ENCODE results near the gene FAM174B.

The FAM174B gene

GRCh38 chr15:92670621-92671020, 15.0 kb upstream of the FAM174B start:
- no peak for TF ChIP-seq REST (IDR thresholded peaks at IDR 0.05; ENCODE audit: insufficient read depth in 1 of 2, low read depth in 2 of 2, low read length in 2 of 2)
- no peak for TF ChIP-seq FOXP2 (optimal IDR thresholded peaks at IDR 0.05; ENCODE audit: borderline replicate concordance, extremely low read depth, extremely low read length, insufficient read depth)
- TF ChIP-seq SIN3A (IDR thresholded peaks at IDR 0.05; ENCODE audit: borderline replicate concordance, insufficient read depth, low read length) = no peak
- no peak for TF ChIP-seq POLR2AphosphoS5 (IDR thresholded peaks at IDR 0.05; ENCODE audit: low read depth, low read length)
- TF ChIP-seq TAF1 (IDR thresholded peaks at IDR 0.05; ENCODE audit: borderline replicate concordance, insufficient read depth, low read length) = no peak

GRCh38 chr15:92669432-92669831, 13.9 kb upstream of the FAM174B start:
- TF ChIP-seq TAF1 (IDR thresholded peaks at IDR 0.05; ENCODE audit: borderline replicate concordance, insufficient read depth, low read length) = no peak
- no peak for TF ChIP-seq POLR2AphosphoS5 (IDR thresholded peaks at IDR 0.05; ENCODE audit: low read depth, low read length)
- TF ChIP-seq FOXP2 (optimal IDR thresholded peaks at IDR 0.05; ENCODE audit: borderline replicate concordance, extremely low read depth, extremely low read length, insufficient read depth) = no peak
- TF ChIP-seq SIN3A (IDR thresholded peaks at IDR 0.05; ENCODE audit: borderline replicate concordance, insufficient read depth, low read length) = no peak
- TF ChIP-seq REST (IDR thresholded peaks at IDR 0.05; ENCODE audit: insufficient read depth in 1 of 2, low read depth in 2 of 2, low read length in 2 of 2) = no peak

GRCh38 chr15:92668620-92669019, 13.0 kb upstream of the FAM174B start:
- TF ChIP-seq POLR2AphosphoS5 (IDR thresholded peaks at IDR 0.05; ENCODE audit: low read depth, low read length) (no peak), REST (IDR thresholded peaks at IDR 0.05; ENCODE audit: insufficient read depth in 1 of 2, low read depth in 2 of 2, low read length in 2 of 2) (no peak)

- TF ChIP-seq POLR2AphosphoS5 (IDR thresholded peaks at IDR 0.05; ENCODE audit: low read depth, low read length) = no peak
These were observed 12.5 kb upstream of the FAM174B start for GRCh38 chr15:92667970-92668485.

GRCh38 chr15:92667287-92667904, 11.8 kb upstream of the FAM174B start:
- TF ChIP-seq FOXP2 (optimal IDR thresholded peaks at IDR 0.05; ENCODE audit: borderline replicate concordance, extremely low read depth, extremely low read length, insufficient read depth) (peak; percentile 89), TAF1 (IDR thresholded peaks at IDR 0.05; ENCODE audit: borderline replicate concordance, insufficient read depth, low read length) (no peak), SIN3A (IDR thresholded peaks at IDR 0.05; ENCODE audit: borderline replicate concordance, insufficient read depth, low read length) (no peak), REST (IDR thresholded peaks at IDR 0.05; ENCODE audit: insufficient read depth in 1 of 2, low read depth in 2 of 2, low read length in 2 of 2) (no peak), POLR2AphosphoS5 (IDR thresholded peaks at IDR 0.05; ENCODE audit: low read depth, low read length) (no peak)
